Measurements from ENCODE around the gene HAGHL.

- TF ChIP-seq EZH2 (IDR thresholded peaks at IDR 0.05; ENCODE audit: borderline replicate concordance, low read depth, low read length, poor library complexity, severe bottlenecking) (no peak), CTCF (conservative IDR thresholded peaks at IDR 0.05; ENCODE audit: low read depth, low read length) (no peak)
Measured at GRCh38 chr16:708959-709358, 17.9 kb upstream of the HAGHL start.

All from A673 (cell line).